HepG2 (cell line): Measurements from ENCODE around the gene SCAPER. TPM values are rescaled to one million over a fixed set of nuclear protein-coding genes. Genes with fewer than 3 reads are reported as not detected.

Experiments used
- ATAC-seq: fragments of 200-7000 bp; cut with Tn5 transposase; 3 replicates; pipeline ENCODE4 v1.9.1; 2020; ENCODE audit warnings: mild to moderate bottlenecking, moderate library complexity
- BruUV-seq: library from RNA; stranded (reverse); fragments of 400-500 nt; replicated peaks from 2 replicates; lab custom pipeline; 2021; lab: Mats Ljungman, UMichigan
- CTCF ChIA-PET: fragments of 300-600 bp; formaldehyde crosslinking; extraction: SDS; loops from one replicate; lab custom pipeline; 2021; ENCODE audit warnings: low total read pairs, inconsistent platforms, low intra/inter-chr PET ratio; lab: Yijun Ruan, JAX
- POLR2A ChIA-PET: fragments of 350-600 bp; sonication (Branson Sonifier 250); formaldehyde crosslinking; loops from one replicate; lab custom pipeline; 2020; ENCODE audit warnings: antibody characterized with exemption, inconsistent platforms; lab: Yijun Ruan, JAX
- DNase-seq: peaks from one replicate; pipeline ENCODE4 v3.0.0-alpha.2; 2015; ENCODE audit warnings: low spot score
- FAIRE-seq: peaks from 3 replicates; lab custom pipeline; 2011; peaks lifted over from hg19 to GRCh38; lab: Jason Lieb, UNC
- H2AFZ ChIP-seq: one replicate; pipeline ENCODE4 v1.6.1; 2011; ENCODE audit warnings: low read length, inconsistent platforms
- H3K27ac ChIP-seq: fragments of 300-600 bp; 3 replicates; pipeline ENCODE4 v1.8.0; 2011; ENCODE audit warnings: mixed run types, mild to moderate bottlenecking, mixed read lengths, low read length, inconsistent platforms; ENCODE audit not compliant: insufficient read depth; ENCODE audit errors: extremely low read length
- H3K27me3 ChIP-seq, 2 experiments: fragments of 200-600 bp in 1 of 2; 2 replicates in 1 of 2; 3 replicates in 1 of 2; pipeline versions ENCODE4 v1.6.0 to v1.8.0; 2011; ENCODE audit warnings: low read length in 2 of 2, mild to moderate bottlenecking in 2 of 2, moderate library complexity in 2 of 2, inconsistent platforms in 1 of 2; ENCODE audit not compliant: insufficient read depth in 2 of 2, control insufficient read depth in 1 of 2
- H3K36me3 ChIP-seq, 2 experiments: fragments of 200-600 bp in 1 of 2; replicated peaks in 1 of 2; 2 replicates in 1 of 2; 3 replicates in 1 of 2; pipeline versions ENCODE4 v1.5.1 to v1.8.0; 2011; ENCODE audit warnings: low read length in 2 of 2, inconsistent platforms in 1 of 2; ENCODE audit not compliant: insufficient read depth in 2 of 2, control insufficient read depth in 1 of 2
- H3K4me1 ChIP-seq: 2 replicates; pipeline ENCODE4 v1.5.1; 2012; ENCODE audit warnings: low read length, inconsistent platforms; ENCODE audit not compliant: insufficient read depth
- H3K4me2 ChIP-seq: 2 replicates; pipeline ENCODE4 v1.6.0; 2011; ENCODE audit warnings: low read depth, low read length, inconsistent platforms
- H3K4me3 ChIP-seq, 3 experiments: fragments of 200-600 bp in 1 of 3; sonication (generic), shearing (Covaris generic) in 1 of 3; replicated peaks in 1 of 3; 2 replicates each; pipeline ENCODE4 v1.5.1; 2011 to 2016; ENCODE audit warnings: low read length in 3 of 3, inconsistent platforms in 2 of 3, low read depth in 2 of 3, mild to moderate bottlenecking in 2 of 3, control low read depth in 1 of 3, mixed read lengths in 1 of 3; ENCODE audit not compliant: insufficient read depth in 1 of 3
- H3K79me2 ChIP-seq: one replicate; pipeline ENCODE4 v1.6.1; 2011; ENCODE audit warnings: low read length, inconsistent platforms; ENCODE audit not compliant: insufficient read depth
- H3K9ac ChIP-seq: 2 replicates; pipeline ENCODE4 v1.6.0; 2011; ENCODE audit warnings: mild to moderate bottlenecking, low read depth, low read length, inconsistent platforms; ENCODE audit not compliant: insufficient read depth
- H3K9me3 ChIP-seq: 2 replicates; pipeline ENCODE4 v1.5.1; 2012; ENCODE audit warnings: mild to moderate bottlenecking, low read length
- H4K20me1 ChIP-seq: 2 replicates; pipeline ENCODE4 v1.6.0; 2011; ENCODE audit warnings: inconsistent platforms, mild to moderate bottlenecking, low read length, moderate library complexity; ENCODE audit not compliant: insufficient read depth
- DZIP1 ChIP-seq: sonication (generic); formaldehyde crosslinking; IDR thresholded peaks from 2 replicates; pipeline ENCODE4 v1.5.0; 2020; ENCODE audit warnings: mild to moderate bottlenecking, missing genetic modification reagents
- E2F2 ChIP-seq: sonication (generic); formaldehyde crosslinking; IDR thresholded peaks from 2 replicates; pipeline ENCODE4 v1.4.0; 2020; ENCODE audit warnings: missing genetic modification reagents, borderline replicate concordance
- KDM1A ChIP-seq: IDR thresholded peaks from 2 replicates; pipeline ENCODE4 v1.6.1; 2016; ENCODE audit warnings: missing compliant biosample characterization
- MXD4 ChIP-seq: IDR thresholded peaks from 2 replicates; pipeline ENCODE4 v1.6.1; 2016; ENCODE audit warnings: mild to moderate bottlenecking, missing biosample characterization, missing genetic modification reagents
- NR2C2 ChIP-seq: sonication (generic); formaldehyde crosslinking; IDR thresholded peaks from 2 replicates; pipeline ENCODE4 v1.4.0; 2020; ENCODE audit warnings: missing genetic modification reagents, mild to moderate bottlenecking, moderate library complexity, borderline replicate concordance
- POLR2AphosphoS2 ChIP-seq: IDR thresholded peaks from 2 replicates; pipeline ENCODE4 v1.6.1; 2011; ENCODE audit warnings: low read depth, low read length, improper control_type of control experiment
- SKI ChIP-seq: fragments of 450-650 bp; IDR thresholded peaks from one replicate; pipeline ENCODE4 v1.6.1; 2018; ENCODE audit warnings: mild to moderate bottlenecking; ENCODE audit not compliant: partially characterized antibody
- ZBTB33 ChIP-seq: sonication (generic); formaldehyde crosslinking; IDR thresholded peaks from 2 replicates; pipeline ENCODE4 v1.4.0; 2020; ENCODE audit warnings: missing genetic modification reagents
- ZFP37 ChIP-seq: sonication (generic); formaldehyde crosslinking; IDR thresholded peaks from 2 replicates; pipeline ENCODE4 v1.4.0; 2020; ENCODE audit warnings: missing genetic modification reagents, borderline replicate concordance
- ZHX1 ChIP-seq: sonication (generic); formaldehyde crosslinking; IDR thresholded peaks from 2 replicates; pipeline ENCODE4 v1.8.1; 2022; ENCODE audit warnings: low read depth, mild to moderate bottlenecking, missing genetic modification reagents
- ZNF264 ChIP-seq: sonication (generic); formaldehyde crosslinking; IDR thresholded peaks from 2 replicates; pipeline ENCODE4 v1.4.0; 2020; ENCODE audit warnings: missing genetic modification reagents
- ZNF432 ChIP-seq: sonication (generic); formaldehyde crosslinking; IDR thresholded peaks from 2 replicates; pipeline ENCODE4 v1.5.0; 2020; ENCODE audit warnings: missing genetic modification reagents, mild to moderate bottlenecking, borderline replicate concordance
- ZNF557 ChIP-seq: sonication (generic); formaldehyde crosslinking; IDR thresholded peaks from 2 replicates; pipeline ENCODE4 v1.4.0; 2020; ENCODE audit warnings: missing genetic modification reagents
- ZNF784 ChIP-seq: sonication (generic); formaldehyde crosslinking; IDR thresholded peaks from 2 replicates; pipeline ENCODE4 v1.5.1; 2020; ENCODE audit warnings: missing genetic modification reagents, mild to moderate bottlenecking, borderline replicate concordance
- WGBS: methylation state at CpG from one replicate; pipeline ENCODE4 v1.1.6; 2017; ENCODE audit warnings: low lambda C conversion rate; 5-methylcytosine and 5-hydroxymethylcytosine counted together
- in situ Hi-C: cut with HindIII; loops from 2 replicates; pipeline ENCODE4 v1.10.0; 2017; ENCODE audit warnings: low pct_unique_long_range_greater_than_20kb; ENCODE audit not compliant: extremely low pct_ligation_motif_present
- intact Hi-C: fragments of 100-400 bp; cut with micrococcal nuclease; formaldehyde crosslinking; loops from one replicate; pipeline ENCODE4 v1.10.0; 2022; ENCODE audit not compliant: unreplicated experiment
- polyA plus RNA-seq, 8 experiments: library from polyadenylated mRNA; depleted of rRNA in 3 of 8; stranded (reverse) in 7 of 8; unstranded in 1 of 8; fragments of >200 nt; fragmentation: Illumina TruSeq in 4 of 8; extraction: Trizol in 4 of 8; gene quantifications; 2 replicates each; pipeline versions ENCODE4 v1.2.1 to v1.2.3, GENCODE V29; 2011 to 2016; ENCODE audit warnings: low read depth in 4 of 8, missing spikeins in 1 of 8, mixed read lengths in 1 of 8; ENCODE audit not compliant: insufficient read depth in 1 of 8
- total RNA-seq, 5 experiments: library from RNA; depleted of rRNA; stranded (reverse); fragments of >200 nt; fragmentation: Illumina TruSeq; extraction: Trizol; gene quantifications; 2 replicates each; pipeline ENCODE4 v1.2.3, GENCODE V29; 2016; ENCODE audit warnings: low read depth in 1 of 5

The SCAPER gene
- total and polyA plus RNA-seq, 2 of the 13 experiments (the other 11 are each of a cell fraction or from before 2014, with no cell fraction given), result 4.3 to 10.5 TPM

GRCh38 chr15:76843269-76843668 lies 61.9 kb downstream of the SCAPER start:
- Histone ChIP-seq H3K79me2 (no peaks in the 10 kb centered on the region), H2AFZ (no peak overlapping the region), H3K9ac (no peak overlapping the region), H3K36me3 (no peaks in the 10 kb centered on the region; a peak in 1 of 5 replicates), H3K9me3 (no peaks in the 10 kb centered on the region), H3K27me3 (no peaks in the 10 kb centered on the region), H3K4me2 (no peak overlapping the region), H3K4me3 (no peak overlapping the region), H3K27ac (no peak overlapping the region), H4K20me1 (no peaks in the 10 kb centered on the region), H3K4me1 (no peaks in the 10 kb centered on the region)
- WGBS, result 85% methylated on average over 1 of the region's 1 CpG
- CTCF ChIA-PET, result no interaction called here
- no TSS peak for BruUV-seq
- ATAC-seq (no peak), FAIRE-seq (no peak), DNase-seq (no peak)
- in situ Hi-C loops, result no loop called here
- intact Hi-C loops, result no loop called here
- POLR2A ChIA-PET, result no interaction called here
- no peak for TF ChIP-seq ZFP37 (CRISPR knock-in tag)
- TF ChIP-seq E2F2 (CRISPR knock-in tag), result no peak
- TF ChIP-seq NR2C2 (CRISPR knock-in tag), result no peak
- no peak for TF ChIP-seq POLR2AphosphoS2
- no peak for TF ChIP-seq ZNF432 (CRISPR knock-in tag)
- TF ChIP-seq SKI, result no peak
- no peak for TF ChIP-seq MXD4 (CRISPR knock-in tag)
- no peak for TF ChIP-seq ZBTB33 (CRISPR knock-in tag)
- no peak for TF ChIP-seq ZNF784 (CRISPR knock-in tag)
- no peak for TF ChIP-seq ZHX1
- TF ChIP-seq KDM1A (CRISPR knock-in tag), result no peak
- no peak for TF ChIP-seq DZIP1
- TF ChIP-seq ZNF557 (CRISPR knock-in tag), result no peak
- no peak for TF ChIP-seq ZNF264 (CRISPR knock-in tag)
